Nephron progenitor cell (in vitro differentiated cells): ENCODE data around the gene EP400.

Source experiments
- DNase-seq: peaks from one replicate; pipeline ENCODE4 v3.0.0; 2021
- H3K27ac Mint-ChIP-seq: 2 replicates; pipeline ENCODE4 v1.8.0; 2021; ENCODE audit warnings: mild to moderate bottlenecking, moderate library complexity, mixed read lengths
- H3K27me3 Mint-ChIP-seq: 2 replicates; pipeline ENCODE4 v1.8.0; 2021; ENCODE audit warnings: mild to moderate bottlenecking, low read depth, mixed read lengths; ENCODE audit not compliant: poor library complexity
- H3K36me3 Mint-ChIP-seq: 2 replicates; pipeline ENCODE4 v1.8.0; 2021; ENCODE audit warnings: low read depth, mixed read lengths
- H3K4me1 Mint-ChIP-seq: 2 replicates; pipeline ENCODE4 v1.8.0; 2021; ENCODE audit warnings: mixed read lengths
- H3K4me3 Mint-ChIP-seq: 2 replicates; pipeline ENCODE4 v1.8.0; 2021; ENCODE audit warnings: mild to moderate bottlenecking, moderate library complexity, mixed read lengths
- H3K9me3 Mint-ChIP-seq: 2 replicates; pipeline ENCODE4 v1.8.0; 2021; ENCODE audit warnings: mild to moderate bottlenecking, moderate library complexity, mixed read lengths
- CTCF ChIP-seq: fragments of 200-600 bp; sonication (generic); IDR thresholded peaks from 2 replicates; pipeline ENCODE4 v1.5.0; 2021; ENCODE audit warnings: antibody characterized with exemption

The EP400 gene

DNA sequence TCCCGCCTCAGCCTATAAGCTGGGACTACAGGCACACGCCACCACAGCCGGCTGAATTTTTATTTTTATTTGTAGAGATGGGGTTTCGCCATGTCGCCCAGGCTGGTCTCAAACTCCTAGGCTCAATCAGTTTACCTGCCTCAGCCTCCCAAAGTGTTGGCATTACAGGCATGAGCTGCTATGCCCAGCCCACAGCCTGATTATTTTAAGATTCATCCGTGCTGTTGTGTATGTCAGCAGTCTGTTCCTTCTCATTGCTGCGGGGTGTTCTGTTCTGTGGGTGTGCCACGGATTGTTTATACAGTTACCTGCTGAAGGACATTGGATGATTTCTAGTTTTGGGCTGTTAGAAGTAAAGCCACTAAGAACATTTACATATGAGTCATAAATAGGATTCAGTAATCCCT, 9.6 kb upstream of the EP400 start:
- Mint-ChIP-seq H3K4me1 (no peaks in the 10 kb centered on the region), H3K4me3 (no peak overlapping the region), H3K27me3 (no peaks in the 10 kb centered on the region), H3K27ac (peak overlapping the region; percentile 84), H3K36me3 (peaks cover 63% of the 10 kb centered on the region), H3K9me3 (no peaks in the 10 kb centered on the region)
- no peak for TF ChIP-seq CTCF
- no peak for DNase-seq

DNA sequence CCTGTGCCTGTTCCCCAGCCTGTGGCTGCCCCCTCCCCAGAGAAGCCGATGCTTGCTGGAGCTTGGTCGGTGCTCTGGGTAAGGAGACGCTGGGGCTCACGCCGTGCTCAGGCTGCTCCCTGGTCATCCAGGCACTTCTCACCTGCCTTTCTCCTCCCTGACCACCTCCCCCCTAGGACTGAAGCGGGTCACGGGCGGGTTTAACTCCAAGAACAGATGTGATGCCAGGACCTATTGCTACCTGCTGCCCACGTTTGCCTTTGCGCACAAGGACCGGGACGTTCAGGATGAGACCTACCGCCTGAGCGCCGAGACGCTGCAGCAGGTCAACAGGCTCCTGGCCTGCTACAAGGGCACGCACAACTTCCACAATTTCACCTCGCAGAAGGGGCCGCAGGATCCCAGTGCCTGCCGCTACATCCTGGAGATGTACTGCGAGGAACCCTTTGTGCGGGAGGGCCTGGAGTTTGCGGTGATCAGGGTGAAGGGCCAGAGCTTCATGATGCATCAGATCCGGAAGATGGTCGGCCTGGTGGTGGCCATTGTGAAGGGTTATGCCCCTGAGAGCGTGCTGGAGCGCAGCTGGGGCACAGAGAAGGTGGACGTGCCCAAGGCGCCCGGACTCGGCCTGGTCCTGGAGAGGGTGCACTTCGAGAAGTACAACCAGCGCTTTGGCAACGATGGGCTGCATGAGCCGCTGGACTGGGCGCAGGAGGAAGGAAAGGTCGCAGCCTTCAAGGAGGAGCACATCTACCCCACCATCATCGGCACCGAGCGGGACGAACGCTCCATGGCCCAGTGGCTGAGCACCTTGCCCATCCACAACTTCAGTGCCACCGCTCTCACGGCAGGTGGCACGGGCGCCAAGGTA, 8.4 kb upstream of the EP400 start:
- Mint-ChIP-seq H3K9me3 (no peaks in the 10 kb centered on the region), H3K36me3 (peaks cover 57% of the 10 kb centered on the region), H3K27me3 (no peaks in the 10 kb centered on the region), H3K4me3 (no peak overlapping the region), H3K27ac (no peak overlapping the region), H3K4me1 (no peaks in the 10 kb centered on the region)
- DNase-seq, result no peak
- TF ChIP-seq CTCF, result no peak

DNA sequence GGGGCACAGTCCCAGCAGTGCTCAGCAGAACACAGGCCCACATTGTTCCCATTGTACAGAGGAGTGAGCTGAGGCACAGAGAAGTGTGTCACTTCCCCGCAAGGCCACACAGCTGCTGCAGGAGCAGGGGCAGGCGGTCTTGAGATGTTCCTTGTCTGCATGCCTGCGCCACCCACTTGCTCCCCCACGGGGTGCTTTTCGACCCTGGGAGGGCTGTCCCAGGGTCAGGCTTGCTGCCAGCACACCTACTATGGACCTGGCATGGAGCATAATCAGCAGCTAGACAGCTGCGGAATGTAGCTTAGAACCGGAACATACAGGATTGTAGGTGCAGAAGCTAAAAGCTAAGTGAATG, 7.8 kb upstream of the EP400 start:
- no peak for TF ChIP-seq CTCF
- peaks cover 53% of the 10 kb centered on the region for H3K36me3 Mint-ChIP-seq
- H3K4me3 Mint-ChIP-seq, result no peak overlapping the region
- no peak overlapping the region for H3K27ac Mint-ChIP-seq
- DNase-seq, result no peak
- H3K9me3 Mint-ChIP-seq, result no peaks in the 10 kb centered on the region
- no peaks in the 10 kb centered on the region for H3K4me1 Mint-ChIP-seq
- H3K27me3 Mint-ChIP-seq, result peaks cover under 1% of the 10 kb centered on the region

DNA sequence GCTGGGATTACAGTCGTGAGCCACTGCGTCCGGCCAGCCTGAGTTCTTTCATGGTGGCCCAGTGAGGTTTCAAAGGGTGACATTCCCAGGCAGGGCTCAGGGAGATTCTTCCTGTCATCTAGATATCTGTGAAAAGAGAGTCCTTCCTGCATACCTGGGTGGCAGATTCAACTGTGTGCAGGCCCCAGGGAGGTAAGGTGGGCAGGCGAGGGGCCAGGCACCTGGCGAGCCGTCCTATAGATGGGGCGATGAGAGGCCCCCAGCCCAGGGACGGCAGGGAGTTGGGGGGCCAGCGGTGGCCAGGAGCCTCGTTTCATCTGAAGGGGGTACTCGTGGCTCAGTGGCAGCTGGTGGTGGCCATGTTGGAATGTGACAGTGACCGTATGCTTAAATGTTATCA, 7.1 kb upstream of the EP400 start:
- H3K4me1 Mint-ChIP-seq, result peaks cover 6% of the 10 kb centered on the region
- no peaks in the 10 kb centered on the region for H3K9me3 Mint-ChIP-seq
- TF ChIP-seq CTCF, result no peak
- no peak overlapping the region for H3K27ac Mint-ChIP-seq
- no peak overlapping the region for H3K4me3 Mint-ChIP-seq
- peaks cover 48% of the 10 kb centered on the region for H3K36me3 Mint-ChIP-seq
- no peak for DNase-seq
- peaks cover 6% of the 10 kb centered on the region for H3K27me3 Mint-ChIP-seq

DNA sequence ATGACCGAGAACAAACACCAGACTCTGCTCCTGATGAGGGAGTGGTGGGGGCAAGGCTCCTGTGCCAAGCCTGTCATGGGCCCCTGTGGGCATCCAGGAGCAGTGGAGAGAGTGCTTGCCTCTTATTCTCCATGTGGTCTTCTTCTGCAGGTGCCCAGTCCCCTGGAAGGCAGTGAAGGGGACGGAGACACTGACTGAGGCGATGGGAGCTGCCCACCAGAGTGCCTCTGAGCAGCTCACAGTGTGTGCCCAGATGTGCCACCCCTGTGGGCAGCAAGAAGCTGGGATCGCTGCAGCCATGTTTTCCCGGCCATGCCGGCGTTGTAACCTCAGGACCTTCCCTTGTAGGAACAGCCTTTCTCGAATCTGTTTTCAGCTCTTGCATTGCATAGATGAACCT, 6.4 kb upstream of the EP400 start:
- Mint-ChIP-seq H3K4me1 (peaks cover 13% of the 10 kb centered on the region), H3K4me3 (no peak overlapping the region), H3K36me3 (peaks cover 43% of the 10 kb centered on the region), H3K9me3 (no peaks in the 10 kb centered on the region), H3K27ac (no peak overlapping the region), H3K27me3 (peaks cover 6% of the 10 kb centered on the region)
- DNase-seq, result no peak
- no peak for TF ChIP-seq CTCF

DNA sequence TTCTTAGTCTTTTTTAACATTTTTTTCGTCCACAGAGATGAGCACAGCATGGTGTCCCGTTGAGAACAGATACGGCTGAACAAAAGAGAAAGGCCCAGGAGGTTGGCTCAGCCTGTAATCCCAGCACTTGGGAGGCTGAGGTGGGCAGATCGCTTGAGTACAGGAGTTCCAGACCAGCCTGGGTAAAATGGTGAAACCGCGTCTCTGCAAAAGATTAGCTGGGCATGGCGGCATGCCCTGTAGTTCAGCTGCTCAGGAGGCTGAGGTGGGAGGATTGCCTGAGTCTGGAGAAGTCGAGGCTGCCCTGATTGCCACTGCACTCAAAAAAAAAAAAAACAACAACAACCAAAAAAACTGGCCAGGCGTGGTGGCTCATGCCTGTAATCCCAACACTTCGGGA, 5.9 kb upstream of the EP400 start:
- Mint-ChIP-seq H3K4me3 (no peak overlapping the region), H3K9me3 (no peaks in the 10 kb centered on the region), H3K4me1 (peaks cover 15% of the 10 kb centered on the region), H3K27me3 (peaks cover 6% of the 10 kb centered on the region), H3K36me3 (peaks cover 42% of the 10 kb centered on the region), H3K27ac (no peak overlapping the region)
- TF ChIP-seq CTCF, result no peak
- no peak for DNase-seq
